Natural killer cell treated with Interleukin-12 subunit alpha and Interleukin-12 subunit beta and Interleukin-15 and Interleukin-18, amount 100 ng/mL, for 72 hours (primary cell): ENCODE data around the gene CACNB4. TPM values are rescaled to one million over a fixed set of nuclear protein-coding genes. Genes with fewer than 3 reads are reported as not detected.

ENCODE experiments used
- ATAC-seq, 2 donors: fragments of 150-1000 bp; cut with Tn5 transposase in 1 of 2; sonication (Bioruptor Pico), chemical (Tn5 transposase) in 1 of 2; 2 replicates each; pipeline ENCODE4 v1.10.0; 2021
- DNase-seq: peaks from one replicate; pipeline ENCODE4 v3.0.0; 2022; ENCODE audit warnings: low spot score
- H3K27ac Mint-ChIP-seq, 2 donors: 1 replicate in 1 of 2; 2 replicates in 1 of 2; pipeline ENCODE4 v1.8.0; 2022; ENCODE audit warnings: mixed read lengths in 2 of 2, mild to moderate bottlenecking in 1 of 2, moderate library complexity in 1 of 2
- H3K27me3 Mint-ChIP-seq, 2 donors: 1 replicate in 1 of 2; 2 replicates in 1 of 2; pipeline ENCODE4 v1.8.0; 2022; ENCODE audit warnings: mixed read lengths in 2 of 2
- H3K36me3 Mint-ChIP-seq: one replicate; pipeline ENCODE4 v1.8.0; 2022; ENCODE audit warnings: mixed read lengths
- H3K4me1 Mint-ChIP-seq, 2 donors: 1 replicate in 1 of 2; 2 replicates in 1 of 2; pipeline ENCODE4 v1.8.0; 2022; ENCODE audit warnings: low read depth in 2 of 2, mixed read lengths in 2 of 2, mild to moderate bottlenecking in 1 of 2
- H3K4me3 Mint-ChIP-seq: one replicate; pipeline ENCODE4 v1.8.0; 2022; ENCODE audit warnings: mixed read lengths
- H3K9me3 Mint-ChIP-seq: 2 replicates; pipeline ENCODE4 v1.8.0; 2022; ENCODE audit warnings: mixed read lengths
- total RNA-seq, 2 donors: library from RNA; stranded (reverse); gene quantifications; one replicate each; pipeline ENCODE4 v1.2.3, GENCODE V29; 2022

The CACNB4 gene
- total RNA-seq, 2 donors from 2014 or later: 0.40 to 0.64 TPM

DNA sequence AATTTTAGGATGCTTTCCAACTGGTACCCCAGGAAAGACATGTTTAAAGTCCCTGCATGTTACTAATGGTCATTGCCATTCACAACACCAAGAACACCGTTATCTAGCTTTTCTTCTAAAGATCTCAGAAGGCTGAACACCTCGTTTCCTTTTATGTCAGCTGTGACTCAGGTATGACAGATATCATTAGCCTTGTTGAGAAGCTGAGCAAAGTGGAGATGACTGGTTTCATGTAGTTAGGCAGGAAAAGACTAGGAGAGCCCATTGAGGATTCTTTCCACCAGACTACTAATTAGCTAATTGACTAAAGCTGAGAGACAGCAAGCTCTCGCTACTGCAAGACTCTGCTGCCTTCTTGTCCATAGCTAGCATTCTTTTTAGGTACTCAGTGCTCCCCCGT is 238.6 kb downstream of the CACNB4 start:
- no peaks in the 10 kb centered on the region for H3K4me1 Mint-ChIP-seq
- DNase-seq (no peak), ATAC-seq (no peak)
- H3K36me3 Mint-ChIP-seq: no peaks in the 10 kb centered on the region
- H3K4me3 Mint-ChIP-seq: no peak overlapping the region
- no peak overlapping the region for H3K27ac Mint-ChIP-seq
- no peaks in the 10 kb centered on the region for H3K9me3 Mint-ChIP-seq
- H3K27me3 Mint-ChIP-seq: peaks cover 0 to 5% of the 10 kb centered on the region in 2 donors

- no peaks in the 10 kb centered on the region for H3K27me3 Mint-ChIP-seq
- H3K4me3 Mint-ChIP-seq: no peak overlapping the region
- H3K27ac Mint-ChIP-seq: no peak overlapping the region
- DNase-seq (no peak), ATAC-seq (no peak)
- H3K4me1 Mint-ChIP-seq: no peaks in the 10 kb centered on the region
- H3K36me3 Mint-ChIP-seq: no peaks in the 10 kb centered on the region
- H3K9me3 Mint-ChIP-seq: no peaks in the 10 kb centered on the region
Observed at GRCh38 chr2:151857650-151858049, 241.2 kb downstream of the CACNB4 start.

DNA sequence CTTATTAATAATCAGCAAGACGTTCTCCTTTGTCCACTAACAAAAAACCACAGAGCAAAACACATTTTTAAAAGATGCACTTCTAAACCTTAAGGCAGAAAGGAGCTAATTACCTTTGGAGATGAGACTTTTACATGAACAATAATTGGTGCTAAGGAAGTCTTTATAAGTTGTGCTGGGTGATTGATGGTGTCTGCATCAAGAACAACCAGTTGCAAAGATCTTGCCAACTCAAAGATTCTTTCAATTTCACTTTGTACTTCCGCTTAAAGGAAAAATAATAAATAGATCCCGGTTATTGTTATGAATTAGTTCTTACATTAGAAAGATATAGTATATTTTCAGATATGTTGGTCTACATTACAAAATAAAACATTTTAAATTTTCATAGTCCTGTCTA is 243.7 kb downstream of the CACNB4 start:
- H3K9me3 Mint-ChIP-seq: no peaks in the 10 kb centered on the region
- H3K4me3 Mint-ChIP-seq: no peak overlapping the region
- ATAC-seq (no peak), DNase-seq (no peak)
- no peaks in the 10 kb centered on the region for H3K36me3 Mint-ChIP-seq
- H3K4me1 Mint-ChIP-seq: no peaks in the 10 kb centered on the region
- H3K27me3 Mint-ChIP-seq: no peaks in the 10 kb centered on the region
- H3K27ac Mint-ChIP-seq: no peak overlapping the region

GRCh38 chr2:151853070-151853758 is 245.6 kb downstream of the CACNB4 start:
- no peak for DNase-seq
- Mint-ChIP-seq H3K27ac (no peak overlapping the region), H3K9me3 (no peaks in the 10 kb centered on the region), H3K4me3 (no peak overlapping the region), H3K4me1 (no peaks in the 10 kb centered on the region), H3K36me3 (no peaks in the 10 kb centered on the region), H3K27me3 (peaks cover under 1 to 2% of the 10 kb centered on the region in 2 donors)
- no peak for ATAC-seq

DNA sequence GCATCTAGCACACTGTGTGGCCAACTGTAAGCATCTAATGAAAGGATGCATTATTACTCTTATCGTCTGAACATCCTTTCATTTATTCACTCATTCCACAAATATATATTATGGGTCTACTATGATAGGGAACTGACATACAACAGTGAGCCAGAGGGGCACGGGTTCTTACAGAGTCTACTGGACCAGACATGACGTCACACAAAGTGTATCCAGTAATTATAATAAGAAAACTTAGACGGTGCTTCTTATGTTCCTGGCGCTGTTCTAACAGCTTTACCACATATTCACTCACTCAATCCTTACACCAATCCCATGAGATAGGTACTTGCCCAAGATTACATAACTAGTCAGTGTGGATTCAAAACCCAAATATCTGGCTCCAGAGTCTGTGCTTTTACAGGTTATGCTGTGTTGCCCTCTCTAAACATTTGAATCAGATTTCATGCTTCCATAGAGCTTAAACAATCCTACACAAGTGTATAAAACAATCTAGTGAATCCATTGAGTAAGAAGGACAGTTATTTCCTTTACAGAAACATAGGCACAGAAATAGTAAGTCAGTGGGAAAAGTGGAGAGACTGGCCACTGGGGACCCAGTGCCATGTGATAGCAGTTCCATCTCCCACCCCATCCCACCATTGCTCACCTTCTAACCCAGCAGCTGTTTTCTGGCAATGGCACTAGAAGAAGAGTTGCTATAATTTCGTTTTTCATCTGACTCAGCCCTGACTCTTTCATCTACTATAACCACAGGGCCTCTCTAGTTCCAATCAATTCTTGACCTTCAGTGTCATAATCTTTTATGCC is 246.4 kb downstream of the CACNB4 start:
- no peak for ATAC-seq
- no peak for DNase-seq
- H3K27ac Mint-ChIP-seq: no peak overlapping the region

DNA sequence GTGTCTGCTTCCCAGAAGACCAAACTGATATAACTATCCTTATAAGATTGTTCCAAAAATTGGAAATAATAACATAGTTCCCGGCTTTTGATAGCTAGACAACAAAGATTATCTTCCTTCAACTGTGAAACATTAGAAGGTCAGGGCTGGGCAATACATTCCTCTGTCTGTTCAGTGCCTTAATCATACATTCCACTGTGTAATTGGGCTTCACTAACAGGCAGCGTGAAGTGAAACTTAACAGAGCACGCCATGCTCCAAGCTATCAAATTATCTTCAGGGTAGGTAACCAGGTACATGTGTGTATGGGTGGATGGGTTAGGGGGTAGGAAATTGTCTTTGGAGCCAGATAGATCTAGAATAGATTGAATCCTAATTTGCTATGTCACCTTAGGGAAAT is 247.1 kb downstream of the CACNB4 start:
- no peak for ATAC-seq

More for the DNA sequence above, 246.4 kb downstream of the CACNB4 start:
- Mint-ChIP-seq H3K4me1 (no peaks in the 10 kb centered on the region), H3K4me3 (no peak overlapping the region), H3K36me3 (no peaks in the 10 kb centered on the region), H3K9me3 (no peaks in the 10 kb centered on the region), H3K27me3 (peaks cover 6 to 7% of the 10 kb centered on the region in 2 donors)

GRCh38 chr2:151849413-151850010 is 249.3 kb downstream of the CACNB4 start:
- Mint-ChIP-seq H3K9me3 (no peaks in the 10 kb centered on the region), H3K27ac (no peak overlapping the region), H3K27me3 (peaks cover 7 to 9% of the 10 kb centered on the region in 2 donors), H3K4me1 (no peaks in the 10 kb centered on the region), H3K36me3 (no peaks in the 10 kb centered on the region), H3K4me3 (no peak overlapping the region)
- DNase-seq (no peak), ATAC-seq (no peak)

More for the DNA sequence above, 247.1 kb downstream of the CACNB4 start:
- H3K4me1 Mint-ChIP-seq: no peaks in the 10 kb centered on the region
- no peaks in the 10 kb centered on the region for H3K9me3 Mint-ChIP-seq
- no peaks in the 10 kb centered on the region for H3K36me3 Mint-ChIP-seq
- H3K27ac Mint-ChIP-seq: no peak overlapping the region
- H3K4me3 Mint-ChIP-seq: no peak overlapping the region
- H3K27me3 Mint-ChIP-seq: peaks cover 6 to 7% of the 10 kb centered on the region in 2 donors
- DNase-seq: no peak

DNA sequence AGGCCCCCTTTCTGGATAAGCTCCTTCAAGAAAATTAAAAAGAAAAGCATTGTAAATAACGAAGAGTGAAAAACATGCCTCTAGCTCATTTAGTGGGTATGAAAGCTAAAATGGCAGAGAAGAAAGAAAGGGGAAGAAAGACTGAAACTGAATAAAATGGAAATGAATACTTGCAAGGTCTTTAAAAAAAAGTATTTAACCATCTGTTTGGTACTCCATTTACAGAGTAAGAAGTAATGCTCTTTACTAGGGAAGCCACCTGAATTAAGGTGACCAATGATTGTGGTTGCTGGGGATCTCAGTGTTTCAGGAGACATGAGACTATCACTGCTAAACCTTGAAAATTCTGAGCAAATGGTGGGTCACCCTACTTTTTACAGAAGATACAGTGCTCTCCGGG is 253.0 kb downstream of the CACNB4 start:
- Mint-ChIP-seq H3K9me3 (no peaks in the 10 kb centered on the region), H3K4me3 (no peak overlapping the region), H3K27me3 (peaks cover 7 to 12% of the 10 kb centered on the region in 2 donors), H3K27ac (no peak overlapping the region), H3K36me3 (no peaks in the 10 kb centered on the region), H3K4me1 (no peaks in the 10 kb centered on the region)
- ATAC-seq (no peak), DNase-seq (no peak)

DNA sequence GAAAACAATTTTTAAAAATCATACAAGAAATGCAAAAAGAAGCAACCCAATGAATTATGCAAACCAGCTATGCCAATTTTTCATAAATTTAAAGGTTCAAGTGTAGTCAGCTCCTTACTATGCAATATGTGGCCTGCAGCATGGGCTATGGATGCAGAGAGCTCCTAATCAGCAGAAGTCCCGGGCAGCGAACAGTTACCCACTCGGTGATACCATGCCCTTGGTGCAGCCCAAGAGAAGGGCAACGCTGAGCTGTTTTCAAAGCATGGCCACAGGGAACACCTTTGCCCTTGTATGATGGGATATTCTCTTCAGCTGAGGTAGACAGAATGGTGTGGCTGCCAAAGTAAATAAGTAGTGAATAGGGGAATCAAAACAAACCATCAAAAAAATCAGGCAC is 253.4 kb downstream of the CACNB4 start:
- no peaks in the 10 kb centered on the region for H3K4me1 Mint-ChIP-seq
- H3K9me3 Mint-ChIP-seq: no peaks in the 10 kb centered on the region
- H3K4me3 Mint-ChIP-seq: no peak overlapping the region
- H3K27me3 Mint-ChIP-seq: peaks cover 7 to 12% of the 10 kb centered on the region in 2 donors
- ATAC-seq (no peak), DNase-seq (no peak)
- no peak overlapping the region for H3K27ac Mint-ChIP-seq
- no peaks in the 10 kb centered on the region for H3K36me3 Mint-ChIP-seq

GRCh38 chr2:151844211-151844896 is 254.5 kb downstream of the CACNB4 start:
- Mint-ChIP-seq H3K4me1 (no peaks in the 10 kb centered on the region), H3K27ac (no peak overlapping the region), H3K27me3 (peaks cover 7 to 12% of the 10 kb centered on the region in 2 donors), H3K9me3 (no peaks in the 10 kb centered on the region), H3K4me3 (no peak overlapping the region), H3K36me3 (no peaks in the 10 kb centered on the region)
- ATAC-seq (no peak), DNase-seq (no peak)

- Mint-ChIP-seq H3K27me3 (peaks cover 7 to 12% of the 10 kb centered on the region in 2 donors), H3K4me3 (no peak overlapping the region), H3K9me3 (no peaks in the 10 kb centered on the region), H3K36me3 (no peaks in the 10 kb centered on the region), H3K27ac (no peak overlapping the region), H3K4me1 (no peaks in the 10 kb centered on the region)
- ATAC-seq (no peak), DNase-seq (no peak)
Observed at GRCh38 chr2:151843691-151844061, 255.2 kb downstream of the CACNB4 start.

DNA sequence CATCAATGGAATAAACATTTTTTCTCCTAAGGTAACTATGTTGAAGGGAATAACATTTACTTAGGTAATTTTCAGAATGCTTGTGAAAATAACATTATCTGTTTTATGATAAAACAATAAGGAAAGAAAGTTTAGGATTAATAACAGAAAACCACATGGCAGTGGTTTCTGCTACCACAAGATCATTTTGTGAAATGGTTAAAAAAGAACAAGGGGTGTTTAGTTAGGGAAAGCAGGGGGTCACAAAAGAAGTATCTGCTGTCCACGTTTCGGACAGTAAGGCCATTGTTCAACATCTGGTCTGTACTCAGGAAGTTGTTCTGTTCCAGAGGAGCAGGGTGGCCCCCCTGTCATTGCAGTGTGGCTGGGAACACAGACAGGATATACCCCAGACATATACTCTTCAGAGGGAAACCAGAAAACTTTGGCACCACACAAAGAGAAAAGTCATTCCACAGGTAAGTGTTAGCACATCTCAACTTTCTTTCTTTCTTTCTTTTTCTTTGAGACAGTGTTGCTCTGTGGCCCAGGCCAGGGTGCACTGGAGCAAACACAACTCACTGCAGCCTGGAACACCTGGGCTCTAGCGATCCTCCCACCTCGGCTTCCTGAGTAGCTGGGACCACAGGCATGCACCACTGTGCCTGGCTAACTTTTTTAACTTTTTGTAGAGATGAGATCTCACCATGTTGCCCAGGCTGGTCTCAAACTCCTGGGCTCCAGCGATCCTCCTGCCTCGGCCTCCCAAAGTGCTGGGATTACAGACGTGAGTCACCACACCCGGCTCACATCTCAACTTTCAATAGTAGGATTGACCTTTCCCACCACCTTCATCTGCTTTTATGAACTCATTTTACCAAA is 255.8 kb downstream of the CACNB4 start:
- Mint-ChIP-seq H3K27me3 (peaks cover 4 to 8% of the 10 kb centered on the region in 2 donors), H3K4me3 (no peak overlapping the region), H3K9me3 (no peaks in the 10 kb centered on the region), H3K4me1 (no peaks in the 10 kb centered on the region), H3K36me3 (no peaks in the 10 kb centered on the region), H3K27ac (no peak overlapping the region)
- no peak for ATAC-seq
- DNase-seq: no peak

DNA sequence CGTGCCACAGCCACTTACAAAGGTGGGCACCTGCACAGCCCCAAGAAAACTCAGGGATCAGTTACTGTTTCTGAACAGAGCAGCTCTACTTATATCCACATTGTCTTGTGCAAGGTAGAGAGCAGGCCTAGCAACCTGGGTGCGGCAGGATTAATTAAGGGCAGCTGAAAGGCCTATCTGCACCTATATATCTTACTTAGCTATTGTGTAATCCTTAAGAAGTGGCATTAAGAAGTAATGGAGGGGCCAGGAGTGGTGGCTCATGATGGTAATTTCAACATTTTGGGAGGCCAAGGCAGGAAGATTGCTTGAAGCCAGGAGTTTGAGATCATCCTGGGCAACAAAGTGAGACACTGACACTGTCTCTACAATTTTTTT is 257.8 kb downstream of the CACNB4 start:
- H3K27ac Mint-ChIP-seq: no peak overlapping the region
- H3K4me3 Mint-ChIP-seq: no peak overlapping the region
- peaks cover 0 to 6% of the 10 kb centered on the region in 2 donors for H3K27me3 Mint-ChIP-seq
- no peaks in the 10 kb centered on the region for H3K9me3 Mint-ChIP-seq
- no peaks in the 10 kb centered on the region for H3K36me3 Mint-ChIP-seq
- H3K4me1 Mint-ChIP-seq: no peaks in the 10 kb centered on the region
- DNase-seq (no peak), ATAC-seq (no peak)
